Measurements from ENCODE around the gene NR3C2.

The NR3C2 gene

GRCh38 chr4:148283665-148284064 lies 158.5 kb downstream of the NR3C2 start:
- H3K4me3 ChIP-seq (ENCODE audit: low read depth, low read length), result no peak overlapping the region
- no peak for TF ChIP-seq CTCF (conservative IDR thresholded peaks at IDR 0.05; ENCODE audit: low read depth, low read length)
- DNase-seq (ENCODE audit: low read depth), result no peak

- H3K4me3 ChIP-seq (ENCODE audit: low read depth, low read length), result no peak overlapping the region
- TF ChIP-seq CTCF (conservative IDR thresholded peaks at IDR 0.05; ENCODE audit: low read depth, low read length), result no peak
- DNase-seq (ENCODE audit: low read depth), result no peak
These were observed 163.9 kb downstream of the NR3C2 start for GRCh38 chr4:148278310-148278709.

GRCh38 chr4:148275266-148275665 lies 166.9 kb downstream of the NR3C2 start:
- DNase-seq (ENCODE audit: low read depth), result no peak
- TF ChIP-seq CTCF (conservative IDR thresholded peaks at IDR 0.05; ENCODE audit: low read depth, low read length), result no peak

DNA sequence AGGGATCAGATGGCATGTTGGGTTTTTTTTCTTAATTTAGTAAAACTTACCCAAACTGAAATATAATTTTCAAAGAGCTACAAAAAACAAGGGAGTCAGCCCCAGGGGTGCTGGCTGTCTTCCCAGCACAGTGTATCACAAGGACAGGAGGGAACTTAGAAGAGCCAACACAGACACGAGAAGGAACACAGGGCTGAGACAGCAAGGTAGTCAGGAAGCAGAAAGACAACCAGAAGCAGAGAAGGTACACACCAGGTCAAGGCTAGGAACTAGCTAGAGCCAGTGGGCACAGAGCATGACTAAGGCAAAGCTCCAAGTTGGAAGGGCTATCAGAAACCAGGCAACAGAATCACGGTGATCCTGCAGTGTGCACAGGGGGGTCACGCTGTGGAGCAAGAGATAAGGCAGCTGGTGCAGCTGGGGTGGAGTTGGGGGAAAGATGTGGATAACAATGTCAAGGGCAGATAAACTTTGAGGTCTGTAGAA lies 168.7 kb downstream of the NR3C2 start:
- peak; percentile 24 for DNase-seq (ENCODE audit: low read depth)
- no peak overlapping the region for H3K4me3 ChIP-seq (ENCODE audit: low read depth, low read length)
- no peak for TF ChIP-seq CTCF (conservative IDR thresholded peaks at IDR 0.05; ENCODE audit: low read depth, low read length)

More at GRCh38 chr4:148275266-148275665, 166.9 kb downstream of the NR3C2 start:
- H3K4me3 ChIP-seq (ENCODE audit: low read depth, low read length), result no peak overlapping the region

DNA sequence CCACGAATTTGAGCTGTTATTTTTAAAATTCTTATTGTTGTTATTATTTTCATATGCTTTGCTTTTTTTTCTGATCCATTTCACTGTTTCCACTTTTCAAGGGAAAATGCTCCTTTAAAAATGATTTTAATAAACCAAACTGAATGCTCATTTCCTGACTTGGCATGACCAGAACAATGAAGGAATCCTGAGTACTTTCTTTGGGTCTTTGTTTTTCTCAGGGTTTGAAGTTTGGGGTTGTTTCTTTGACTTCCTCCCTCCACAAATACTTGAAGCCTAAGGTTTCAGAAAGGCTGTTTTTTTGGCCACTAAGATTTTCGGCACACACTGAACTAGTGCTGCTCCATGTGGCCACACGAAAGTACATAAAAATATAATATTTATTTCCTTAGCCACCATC lies 171.0 kb downstream of the NR3C2 start:
- no peak for TF ChIP-seq CTCF (conservative IDR thresholded peaks at IDR 0.05; ENCODE audit: low read depth, low read length)
- no peak for DNase-seq (ENCODE audit: low read depth)
- H3K4me3 ChIP-seq (ENCODE audit: low read depth, low read length), result no peak overlapping the region

- DNase-seq (ENCODE audit: low read depth), result no peak
- TF ChIP-seq CTCF (conservative IDR thresholded peaks at IDR 0.05; ENCODE audit: low read depth, low read length), result no peak
These were observed 171.6 kb downstream of the NR3C2 start for GRCh38 chr4:148270630-148271029.

GRCh38 chr4:148268835-148269234 lies 173.4 kb downstream of the NR3C2 start:
- no peak for TF ChIP-seq CTCF (conservative IDR thresholded peaks at IDR 0.05; ENCODE audit: low read depth, low read length)
- DNase-seq (ENCODE audit: low read depth), result no peak
- H3K4me3 ChIP-seq (ENCODE audit: low read depth, low read length), result no peak overlapping the region

More at GRCh38 chr4:148270630-148271029, 171.6 kb downstream of the NR3C2 start:
- H3K4me3 ChIP-seq (ENCODE audit: low read depth, low read length), result no peak overlapping the region
